Transverse colon (tissue), 4 donors: Measurements from ENCODE around the gene HOXC5. TPM values are rescaled to one million over a fixed set of nuclear protein-coding genes. Genes with fewer than 3 reads are reported as not detected.

Experiments
- DNase-seq: peaks from one replicate; pipeline ENCODE4 v3.0.0-alpha.2; 2019
- H3K27ac ChIP-seq, 4 donors: fragments of 200-600 bp; sonication (generic); 2 replicates each; pipeline ENCODE4 v1.5.1; 2016 to 2018; ENCODE audit warnings: inconsistent platforms in 4 of 4
- H3K27me3 ChIP-seq: fragments of 200-600 bp; sonication (generic); 2 replicates; pipeline ENCODE4 v1.5.1; 2017; ENCODE audit warnings: inconsistent platforms
- H3K36me3 ChIP-seq, 4 donors: fragments of 200-600 bp; sonication (generic); 2 replicates each; pipeline ENCODE4 v1.5.1; 2017 to 2019; ENCODE audit warnings: inconsistent platforms in 4 of 4
- H3K4me1 ChIP-seq, 4 donors: fragments of 200-600 bp; sonication (generic); 2 replicates each; pipeline ENCODE4 v1.5.1; 2017 to 2020; ENCODE audit warnings: inconsistent platforms in 4 of 4
- H3K4me3 ChIP-seq, 4 donors: fragments of 200-600 bp; sonication (generic); 1 replicate in 1 of 4; 2 replicates in 3 of 4; pipeline versions ENCODE4 v1.5.1 to v1.6.1; 2017 to 2019; ENCODE audit warnings: inconsistent platforms in 4 of 4
- H3K9me3 ChIP-seq, 2 donors: fragments of 200-600 bp; sonication (generic); 2 replicates each; pipeline ENCODE4 v1.5.1; 2017 to 2019; ENCODE audit warnings: inconsistent platforms in 2 of 2
- CTCF ChIP-seq, 5 experiments: fragments of 200-600 bp in 3 of 5; fragments of 450-650 bp in 2 of 5; sonication (generic) in 3 of 5; IDR thresholded peaks; 1 replicate in 2 of 5; 2 replicates in 3 of 5; pipeline ENCODE4 v1.5.1; 2016 to 2017; ENCODE audit warnings: antibody characterized with exemption in 5 of 5, inconsistent platforms in 3 of 5, mild to moderate bottlenecking in 2 of 5, moderate library complexity in 1 of 5
- EP300 ChIP-seq: sonication (generic); formaldehyde crosslinking; IDR thresholded peaks from one replicate; pipeline ENCODE4 v1.6.1; 2017; ENCODE audit warnings: antibody characterized with exemption, low read depth
- POLR2A ChIP-seq: fragments of 450-650 bp; IDR thresholded peaks from one replicate; pipeline ENCODE4 v1.6.1; 2016; ENCODE audit warnings: antibody characterized with exemption, mild to moderate bottlenecking, moderate library complexity
- POLR2AphosphoS5 ChIP-seq, 3 donors: sonication (generic); formaldehyde crosslinking; IDR thresholded peaks; one replicate each; pipeline ENCODE4 v1.6.1; 2016; ENCODE audit warnings: antibody characterized with exemption in 3 of 3
- WGBS, 2 donors: methylation state at CpG; one replicate each; pipeline ENCODE4 v1.1.5; 2018; ENCODE audit warnings: low coverage in 1 of 2; 5-methylcytosine and 5-hydroxymethylcytosine counted together
- in situ Hi-C, 4 donors: fragments of 200-750 bp; cut with MboI; loops; one replicate each; pipeline versions ENCODE4 v1.15.0 to v1.15.1; 2017; ENCODE audit warnings: low sequenced_read_pairs in 3 of 4, low pct_ligation_motif_present in 1 of 4, low pct_unique_long_range_greater_than_20kb in 1 of 4
- intact Hi-C: fragments of 100-400 bp; cut with DNase I; formaldehyde crosslinking; loops from one replicate; pipeline ENCODE4 v1.15.1; 2023; ENCODE audit warnings: low total_unique reads
- total RNA-seq, 4 donors: library from RNA; depleted of rRNA; stranded (reverse); fragments of >200 nt; gene quantifications; one replicate each; pipeline ENCODE4 v1.1.0, GENCODE V29; 2016

HOXC5 gene
- total RNA-seq, 4 donors from 2014 or later: 0.27 to 0.60 TPM; not detected in 2

GRCh38 chr12:54014377-54015017 lies 18.4 kb upstream of the HOXC5 start:
- WGBS, 2 donors: 41 to 50% methylated on average over 2 to 36 of the region's 36 CpGs
- H3K36me3 ChIP-seq: no peaks in the 10 kb centered on the region
- no peak for TF ChIP-seq CTCF (IDR thresholded peaks at IDR 0.05)
- in situ Hi-C loops (no loop called here), intact Hi-C loops (no loop called here)
- H3K27ac ChIP-seq: no peak overlapping the region
- H3K4me3 ChIP-seq: no peak overlapping the region
- H3K9me3 ChIP-seq: no peaks in the 10 kb centered on the region
- no peak for DNase-seq
- peaks cover 100% of the 10 kb centered on the region for H3K27me3 ChIP-seq
- H3K4me1 ChIP-seq: peaks cover 12 to 44% (median 24%) of the 10 kb centered on the region in 4 donors

GRCh38 chr12:54015018-54015931 lies 17.6 kb upstream of the HOXC5 start:
- TF ChIP-seq EP300 (no peak), POLR2AphosphoS5 (IDR thresholded peaks at IDR 0.05) (no peak), POLR2A (no peak), CTCF (IDR thresholded peaks at IDR 0.05) (no peak)
- intact Hi-C loops (no loop called here), in situ Hi-C loops (no loop called here)
- no peaks in the 10 kb centered on the region for H3K36me3 ChIP-seq
- peaks cover 100% of the 10 kb centered on the region for H3K27me3 ChIP-seq
- H3K9me3 ChIP-seq: no peaks in the 10 kb centered on the region
- peaks cover 12 to 44% (median 23%) of the 10 kb centered on the region in 4 donors for H3K4me1 ChIP-seq
- no peak for DNase-seq
- H3K4me3 ChIP-seq: no peak overlapping the region
- WGBS, 2 donors: 12 to 23% methylated on average over 9 to 23 of the region's 23 CpGs
- H3K27ac ChIP-seq: no peak overlapping the region

GRCh38 chr12:54016051-54016450 lies 16.8 kb upstream of the HOXC5 start:
- peaks cover 100% of the 10 kb centered on the region for H3K27me3 ChIP-seq

More at GRCh38 chr12:54016051-54016450, 16.8 kb upstream of the HOXC5 start:
- TF ChIP-seq EP300: no peak
- TF ChIP-seq POLR2AphosphoS5 (IDR thresholded peaks at IDR 0.05): no peak
- no peak for TF ChIP-seq CTCF (IDR thresholded peaks at IDR 0.05)
- TF ChIP-seq POLR2A: no peak
- no peaks in the 10 kb centered on the region for H3K9me3 ChIP-seq
- peak overlapping the region in 1 of 4 donors; percentile 63 for H3K27ac ChIP-seq
- intact Hi-C loops: no loop called here
- WGBS, 2 donors: 19 to 20% methylated on average over 2 to 3 of the region's 3 CpGs
- no peaks in the 10 kb centered on the region for H3K36me3 ChIP-seq
- H3K4me3 ChIP-seq: no peak overlapping the region
- peaks cover 12 to 40% (median 22%) of the 10 kb centered on the region in 4 donors for H3K4me1 ChIP-seq
- DNase-seq: no peak
- in situ Hi-C loops: no loop called here
